Neuronal stem cell (in vitro differentiated cells): ENCODE data around the gene B4GALT5. TPM values are rescaled to one million over a fixed set of nuclear protein-coding genes. Genes with fewer than 3 reads are reported as not detected.

Experiments
- DNase-seq: peaks from one replicate; pipeline ENCODE4 v3.0.0-alpha.2; 2013; ENCODE audit warnings: low spot score
- H2AFZ ChIP-seq: one replicate; pipeline ENCODE4 v1.6.1; 2013; ENCODE audit warnings: mild to moderate bottlenecking, low read length, inconsistent platforms
- H2AK5ac ChIP-seq: 2 replicates; pipeline ENCODE4 v1.6.1; 2013; ENCODE audit warnings: low read depth, mild to moderate bottlenecking, inconsistent platforms, low read length, moderate library complexity, mixed read lengths
- H2BK120ac ChIP-seq: 2 replicates; pipeline ENCODE4 v1.6.1; 2013; ENCODE audit warnings: low read depth, mild to moderate bottlenecking, inconsistent platforms, low read length, moderate library complexity, mixed read lengths
- H2BK12ac ChIP-seq: one replicate; pipeline ENCODE4 v1.6.1; 2013; ENCODE audit warnings: low read length, inconsistent platforms
- H2BK15ac ChIP-seq: 2 replicates; pipeline ENCODE4 v1.6.1; 2013; ENCODE audit warnings: mild to moderate bottlenecking, low read length, inconsistent platforms, mixed read lengths
- H2BK5ac ChIP-seq: one replicate; pipeline ENCODE4 v1.6.1; 2013; ENCODE audit warnings: inconsistent platforms, mild to moderate bottlenecking, low read length, moderate library complexity
- H3K14ac ChIP-seq: one replicate; pipeline ENCODE4 v1.6.1; 2013; ENCODE audit warnings: low read length, inconsistent platforms
- H3K18ac ChIP-seq: 2 replicates; pipeline ENCODE4 v1.6.1; 2013; ENCODE audit warnings: low read length, inconsistent platforms
- H3K23ac ChIP-seq: 2 replicates; pipeline ENCODE4 v1.6.1; 2013; ENCODE audit warnings: low read depth, mild to moderate bottlenecking, mixed read lengths, low read length, inconsistent platforms; ENCODE audit not compliant: poor library complexity
- H3K27ac ChIP-seq: replicated peaks from 3 replicates; pipeline ENCODE4 v1.5.1; 2013; ENCODE audit warnings: low read length, inconsistent platforms
- H3K27me3 ChIP-seq, 3 experiments: 2 replicates each; pipeline ENCODE4 v1.6.1; 2013; ENCODE audit warnings: low read length in 3 of 3, mild to moderate bottlenecking in 2 of 3, inconsistent platforms in 1 of 3, low read depth in 1 of 3, mixed read lengths in 1 of 3, moderate library complexity in 1 of 3; ENCODE audit not compliant: control insufficient read depth in 3 of 3, insufficient read depth in 3 of 3
- H3K36me3 ChIP-seq, 2 donors: replicated peaks in 1 of 2; 2 replicates each; pipeline ENCODE4 v1.6.1; 2013; ENCODE audit warnings: low read length in 2 of 2; ENCODE audit not compliant: control insufficient read depth in 2 of 2, insufficient read depth in 2 of 2
- H3K4ac ChIP-seq: 2 replicates; pipeline ENCODE4 v1.6.1; 2013; ENCODE audit warnings: inconsistent platforms, mild to moderate bottlenecking, low read length, moderate library complexity
- H3K4me1 ChIP-seq, 2 donors: 1 replicate in 1 of 2; 2 replicates in 1 of 2; pipeline ENCODE4 v1.6.1; 2013; ENCODE audit warnings: low read length in 2 of 2, low read depth in 1 of 2; ENCODE audit not compliant: control insufficient read depth in 2 of 2, insufficient read depth in 1 of 2
- H3K4me2 ChIP-seq: one replicate; pipeline ENCODE4 v1.6.1; 2013; ENCODE audit warnings: mild to moderate bottlenecking, low read length, inconsistent platforms; ENCODE audit not compliant: insufficient read depth, poor library complexity, severe bottlenecking
- H3K4me3 ChIP-seq, 2 donors: 2 replicates each; pipeline ENCODE4 v1.5.1; 2013; ENCODE audit warnings: low read length in 2 of 2, mild to moderate bottlenecking in 2 of 2, inconsistent platforms in 1 of 2, moderate library complexity in 1 of 2
- H3K79me1 ChIP-seq: one replicate; pipeline ENCODE4 v1.6.1; 2013; ENCODE audit warnings: low read depth, mild to moderate bottlenecking, inconsistent platforms, low read length, moderate library complexity
- H3K9ac ChIP-seq: one replicate; pipeline ENCODE4 v1.6.1; 2013; ENCODE audit warnings: mild to moderate bottlenecking, low read depth, low read length, inconsistent platforms; ENCODE audit not compliant: poor library complexity
- H3K9me3 ChIP-seq, 2 donors: replicated peaks in 1 of 2; 2 replicates each; pipeline versions ENCODE3 to v1.6.1; 2013; ENCODE audit warnings: low read length in 2 of 2, mild to moderate bottlenecking in 2 of 2, inconsistent platforms in 1 of 2, low read depth in 1 of 2, mixed read lengths in 1 of 2, moderate library complexity in 1 of 2; ENCODE audit not compliant: control insufficient read depth in 2 of 2, insufficient read depth in 1 of 2
- H4K8ac ChIP-seq: one replicate; pipeline ENCODE4 v1.6.1; 2013; ENCODE audit warnings: low read depth, mild to moderate bottlenecking, inconsistent platforms, low read length, moderate library complexity
- H4K91ac ChIP-seq: one replicate; pipeline ENCODE4 v1.6.1; 2013; ENCODE audit warnings: low read length, low read depth, mild to moderate bottlenecking, inconsistent platforms; ENCODE audit not compliant: poor library complexity
- WGBS, 2 donors: extraction: QIAGEN DNeasy Blood & Tissue Kit; methylation state at CpG; one replicate each; pipeline ENCODE4 v1.1.7; 2013; ENCODE audit warnings: missing lambda C conversion rate in 2 of 2, mixed read lengths in 1 of 2; ENCODE audit not compliant: insufficient read length in 2 of 2, insufficient replicate concordance in 1 of 2; ENCODE audit errors: extremely low coverage in 2 of 2; 5-methylcytosine and 5-hydroxymethylcytosine counted together
- small RNA-seq: library from polyadenylated mRNA; stranded (forward); fragments of <200 nt; extraction: miRNeasy Mini kit (QIAGEN cat#:217004); gene quantifications from one replicate; pipeline ENCODE3, GENCODE V24; 2013; ENCODE audit not compliant: insufficient read depth

The B4GALT5 gene

GRCh38 chr20:49583343-49583668 lies 130.4 kb downstream of the B4GALT5 start:
- Histone ChIP-seq H3K27me3 (peaks cover 0 to 36% (median 0%) of the 10 kb centered on the region in 3 experiments), H2AK5ac (no peak overlapping the region), H3K4me3 (no peak overlapping the region), H2BK5ac (no peak overlapping the region), H2BK120ac (no peak overlapping the region), H2AFZ (no peak overlapping the region), H4K8ac (no peak overlapping the region), H3K36me3 (no peaks in the 10 kb centered on the region), H3K9ac (no peak overlapping the region), H2BK15ac (no peak overlapping the region), H3K18ac (no peak overlapping the region), H3K4me1 (peaks cover 0 to 4% of the 10 kb centered on the region in 2 donors), H3K4me2 (no peak overlapping the region), H3K14ac (no peak overlapping the region), H3K27ac (no peak overlapping the region), H3K79me1 (peaks cover 2% of the 10 kb centered on the region), H3K4ac (no peak overlapping the region), H3K9me3 (peaks cover 0 to 3% of the 10 kb centered on the region in 2 donors), H4K91ac (no peak overlapping the region), H2BK12ac (no peak overlapping the region), H3K23ac (no peak overlapping the region)
- no peak for DNase-seq
- no CpG with 5 or more reads among the region's 4 CpGs for WGBS, 2 donors

Small RNA genes within 50 kb of the gene (small RNA-seq; reads per million reads assigned to genes)
- gene RN7SL197P (not detected), gene SNRPFP1 (not detected)
